ENCODE data around the gene ARHGAP26.

DNA sequence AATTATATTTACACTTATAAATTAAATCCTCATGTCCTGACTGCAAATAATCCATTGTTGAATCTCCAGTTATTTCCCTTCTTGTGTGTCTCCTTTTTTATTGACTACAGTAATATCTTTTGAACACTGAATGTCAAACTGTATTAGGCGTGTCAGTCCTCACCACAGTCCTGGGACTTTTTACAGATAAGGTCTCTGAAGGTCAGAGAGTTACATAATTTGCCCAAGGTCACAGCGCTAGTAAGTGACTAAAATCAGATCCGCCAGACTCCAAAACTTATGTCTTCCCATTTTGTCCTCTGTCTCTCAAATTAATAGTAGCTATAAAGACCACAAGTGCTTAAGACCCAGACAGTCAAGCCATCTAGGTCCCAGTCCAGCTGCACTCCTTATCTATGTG, 359.0 kb downstream of the ARHGAP26 start:
- TF ChIP-seq CTCF (IDR thresholded peaks at IDR 0.05; ENCODE audit: low read depth, low read length, missing input control) (no peak), HNF4A (conservative IDR thresholded peaks at IDR 0.05) (no peak), TAF1 (conservative IDR thresholded peaks at IDR 0.05) (no peak), SP1 (IDR thresholded peaks at IDR 0.05) (no peak), HNF4G (IDR thresholded peaks at IDR 0.05) (no peak), YY1 (IDR thresholded peaks at IDR 0.05) (no peak), ATF3 (IDR thresholded peaks at IDR 0.05) (no peak), JUND (IDR thresholded peaks at IDR 0.05) (no peak), RAD21 (IDR thresholded peaks at IDR 0.05) (no peak), RXRA (IDR thresholded peaks at IDR 0.05) (no peak), MAX (IDR thresholded peaks at IDR 0.05) (no peak), GABPA (IDR thresholded peaks at IDR 0.05 in 1 of 2, conservative IDR thresholded peaks at IDR 0.05 in 1 of 2) (no peak)

All from liver (tissue), 3 donors.